Suprapubic skin (tissue), 4 donors: ENCODE measurements around the gene MKNK2.

ENCODE experiments used
- EP300 ChIP-seq: sonication (generic); formaldehyde crosslinking; IDR thresholded peaks from one replicate; pipeline ENCODE4 v1.6.1; 2017; ENCODE audit warnings: antibody characterized with exemption
- POLR2A ChIP-seq, 2 donors: fragments of 450-650 bp; IDR thresholded peaks; one replicate each; pipeline ENCODE4 v1.6.1; 2017; ENCODE audit warnings: antibody characterized with exemption in 2 of 2, mild to moderate bottlenecking in 2 of 2, moderate library complexity in 2 of 2
- POLR2AphosphoS5 ChIP-seq, 3 donors: sonication (generic); formaldehyde crosslinking; IDR thresholded peaks; one replicate each; pipeline ENCODE4 v1.6.1; 2017; ENCODE audit warnings: antibody characterized with exemption in 3 of 3
- TF ChIP-seq, protein P1 (sequence below), 2 donors: fragments of 200-600 bp in 1 of 2; fragments of 450-650 bp in 1 of 2; sonication (generic) in 1 of 2; IDR thresholded peaks; one replicate each; pipeline ENCODE4 v1.5.1; 2016 to 2019; ENCODE audit warnings: antibody characterized with exemption in 2 of 2, mild to moderate bottlenecking in 1 of 2, moderate library complexity in 1 of 2

DNA sequence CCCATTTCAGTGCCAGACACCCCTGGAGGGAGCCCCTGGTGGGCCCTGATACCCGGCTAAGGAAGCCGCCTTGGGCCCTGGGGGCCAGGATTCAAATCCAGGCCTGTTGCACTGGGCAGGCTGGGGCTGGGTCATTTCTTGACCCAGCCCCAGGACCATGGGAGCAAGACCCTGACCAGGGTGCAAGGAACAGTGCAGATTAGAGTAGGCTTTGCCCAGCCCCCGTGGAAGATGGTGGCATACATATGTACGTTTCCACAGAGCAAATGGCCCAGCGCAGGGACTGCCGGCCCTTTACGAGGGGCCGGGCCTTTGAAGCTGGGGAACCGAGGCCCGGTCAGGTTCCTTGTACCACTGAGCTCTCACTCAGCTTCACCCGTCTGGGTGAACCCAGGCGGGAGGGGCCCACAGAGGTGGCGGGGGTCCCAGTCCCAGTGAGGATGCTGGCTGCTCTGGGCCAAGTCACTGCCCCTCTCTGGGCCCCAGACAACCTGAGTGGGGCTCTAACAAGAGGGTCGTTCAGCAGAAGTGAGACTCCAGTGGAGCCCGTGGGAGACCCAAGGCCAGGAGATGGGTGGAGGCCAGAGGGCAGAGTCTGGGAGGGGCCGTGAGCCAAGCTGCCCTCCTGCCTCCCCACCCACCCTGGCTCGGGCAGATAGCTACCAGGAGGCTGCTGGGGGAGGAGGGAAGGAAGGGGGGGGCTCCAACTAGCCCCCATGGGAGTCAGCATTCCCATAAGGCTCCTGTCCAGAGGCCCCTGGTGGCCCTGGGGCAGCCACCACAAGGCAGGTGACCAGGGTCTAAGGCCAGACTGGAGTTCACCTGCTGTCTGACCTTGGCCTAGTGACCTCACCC lies 2.7 kb downstream of the MKNK2 start:
- TF ChIP-seq, protein P1, sequence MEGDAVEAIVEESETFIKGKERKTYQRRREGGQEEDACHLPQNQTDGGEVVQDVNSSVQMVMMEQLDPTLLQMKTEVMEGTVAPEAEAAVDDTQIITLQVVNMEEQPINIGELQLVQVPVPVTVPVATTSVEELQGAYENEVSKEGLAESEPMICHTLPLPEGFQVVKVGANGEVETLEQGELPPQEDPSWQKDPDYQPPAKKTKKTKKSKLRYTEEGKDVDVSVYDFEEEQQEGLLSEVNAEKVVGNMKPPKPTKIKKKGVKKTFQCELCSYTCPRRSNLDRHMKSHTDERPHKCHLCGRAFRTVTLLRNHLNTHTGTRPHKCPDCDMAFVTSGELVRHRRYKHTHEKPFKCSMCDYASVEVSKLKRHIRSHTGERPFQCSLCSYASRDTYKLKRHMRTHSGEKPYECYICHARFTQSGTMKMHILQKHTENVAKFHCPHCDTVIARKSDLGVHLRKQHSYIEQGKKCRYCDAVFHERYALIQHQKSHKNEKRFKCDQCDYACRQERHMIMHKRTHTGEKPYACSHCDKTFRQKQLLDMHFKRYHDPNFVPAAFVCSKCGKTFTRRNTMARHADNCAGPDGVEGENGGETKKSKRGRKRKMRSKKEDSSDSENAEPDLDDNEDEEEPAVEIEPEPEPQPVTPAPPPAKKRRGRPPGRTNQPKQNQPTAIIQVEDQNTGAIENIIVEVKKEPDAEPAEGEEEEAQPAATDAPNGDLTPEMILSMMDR (IDR thresholded peaks at IDR 0.05), result no peak
- TF ChIP-seq POLR2A (IDR thresholded peaks at IDR 0.05) (no peak), POLR2AphosphoS5 (IDR thresholded peaks at IDR 0.05) (no peak), EP300 (no peak)
